WTC11 (cell line): ENCODE measurements around the gene ZXDB. TPM values are rescaled to one million over a fixed set of nuclear protein-coding genes. Genes with fewer than 3 reads are reported as not detected.
"Not testable (repeated sequence)": the region's sequence is repeated elsewhere in the genome, so short reads cannot be mapped to it uniquely, and the experiment has no call there.

Experiments
- ATAC-seq: fragments of 200-7000 bp; cut with Tn5 transposase; 2 replicates; pipeline ENCODE4 v1.10.0; 2021; ENCODE audit warnings: mild to moderate bottlenecking, moderate library complexity
- CTCF ChIA-PET: fragments of 300-600 bp; sonication (Branson Sonifier 250); formaldehyde crosslinking; loops from one replicate; lab custom pipeline; 2021; ENCODE audit warnings: antibody characterized with exemption; lab: Charles Lee
- POLR2A ChIA-PET: fragments of 350-600 bp; sonication (Branson Sonifier 250); formaldehyde crosslinking; loops from one replicate; lab custom pipeline; 2021; ENCODE audit warnings: antibody characterized with exemption; lab: Charles Lee
- DNase-seq: peaks from one replicate; pipeline ENCODE4 v3.0.0; 2021; ENCODE audit warnings: low spot score
- H3K27ac Mint-ChIP-seq: 2 replicates; pipeline ENCODE4 v1.8.0; 2021; ENCODE audit warnings: mixed read lengths
- H3K27me3 Mint-ChIP-seq: 2 replicates; pipeline ENCODE4 v1.8.0; 2021; ENCODE audit warnings: low read depth, mild to moderate bottlenecking, moderate library complexity, mixed read lengths
- H3K36me3 Mint-ChIP-seq: 2 replicates; pipeline ENCODE4 v1.8.0; 2021; ENCODE audit warnings: mixed read lengths
- H3K4me1 Mint-ChIP-seq: 2 replicates; pipeline ENCODE4 v1.8.0; 2022; ENCODE audit warnings: mixed read lengths
- H3K4me3 Mint-ChIP-seq: 2 replicates; pipeline ENCODE4 v1.8.0; 2021; ENCODE audit warnings: mild to moderate bottlenecking, moderate library complexity, mixed read lengths
- H3K9me3 Mint-ChIP-seq: 2 replicates; pipeline ENCODE4 v1.8.0; 2021; ENCODE audit warnings: mixed read lengths
- CREB1 ChIP-seq: sonication (generic); formaldehyde crosslinking; IDR thresholded peaks from 2 replicates; pipeline ENCODE4 v1.8.0; 2023; ENCODE audit warnings: mild to moderate bottlenecking, missing genetic modification reagents
- RORB ChIP-seq: fragments of 250-450 bp; sonication (Bioruptor Pico); IDR thresholded peaks from 2 replicates; pipeline ENCODE4 v1.9.0; 2021; ENCODE audit warnings: mild to moderate bottlenecking
- SOX15 ChIP-seq: fragments of 250-450 bp; sonication (Bioruptor Pico); IDR thresholded peaks from 2 replicates; pipeline ENCODE4 v1.9.0; 2021; ENCODE audit warnings: mild to moderate bottlenecking
- ZNF138 ChIP-seq: sonication (generic); formaldehyde crosslinking; conservative IDR thresholded peaks from 2 replicates; pipeline ENCODE4 v1.8.1; 2022; ENCODE audit warnings: mild to moderate bottlenecking, moderate library complexity, missing genetic modification reagents
- total RNA-seq: library from RNA; stranded (reverse); gene quantifications from 3 replicates; pipeline ENCODE4 v1.2.3, GENCODE V29; 2021
- TF ChIP-seq, protein P1 (sequence below): sonication (generic); formaldehyde crosslinking; IDR thresholded peaks from 2 replicates; pipeline ENCODE4 v1.8.0; 2022; ENCODE audit warnings: mild to moderate bottlenecking, missing genetic modification reagents
- TF ChIP-seq, protein P2 (sequence below): fragments of 250-450 bp; sonication (Bioruptor Pico); IDR thresholded peaks from 2 replicates; pipeline ENCODE4 v1.8.0; 2021; ENCODE audit warnings: mild to moderate bottlenecking
- TF ChIP-seq, protein P3 (sequence below): fragments of 250-450 bp; sonication (Bioruptor Pico); IDR thresholded peaks from 2 replicates; pipeline ENCODE4 v1.9.0; 2021; ENCODE audit warnings: moderate library complexity, mild to moderate bottlenecking, inconsistent platforms, borderline replicate concordance
- TF ChIP-seq, protein P4 (sequence below): sonication (generic); formaldehyde crosslinking; IDR thresholded peaks from 2 replicates; pipeline ENCODE4 v1.8.1; 2023; ENCODE audit warnings: mild to moderate bottlenecking, missing genetic modification reagents
- TF ChIP-seq, protein P5 (sequence below): sonication (generic); formaldehyde crosslinking; IDR thresholded peaks from 2 replicates; pipeline ENCODE4 v1.8.0; 2023; ENCODE audit warnings: missing genetic modification reagents, mild to moderate bottlenecking, borderline replicate concordance
- TF ChIP-seq, protein P6 (sequence below): sonication (generic); formaldehyde crosslinking; IDR thresholded peaks from 2 replicates; pipeline ENCODE4 v1.8.1; 2022; ENCODE audit warnings: mild to moderate bottlenecking, moderate library complexity, missing genetic modification reagents

ZXDB gene
- total RNA-seq, 1 experiment from 2014 or later, result 7.8 TPM

DNA sequence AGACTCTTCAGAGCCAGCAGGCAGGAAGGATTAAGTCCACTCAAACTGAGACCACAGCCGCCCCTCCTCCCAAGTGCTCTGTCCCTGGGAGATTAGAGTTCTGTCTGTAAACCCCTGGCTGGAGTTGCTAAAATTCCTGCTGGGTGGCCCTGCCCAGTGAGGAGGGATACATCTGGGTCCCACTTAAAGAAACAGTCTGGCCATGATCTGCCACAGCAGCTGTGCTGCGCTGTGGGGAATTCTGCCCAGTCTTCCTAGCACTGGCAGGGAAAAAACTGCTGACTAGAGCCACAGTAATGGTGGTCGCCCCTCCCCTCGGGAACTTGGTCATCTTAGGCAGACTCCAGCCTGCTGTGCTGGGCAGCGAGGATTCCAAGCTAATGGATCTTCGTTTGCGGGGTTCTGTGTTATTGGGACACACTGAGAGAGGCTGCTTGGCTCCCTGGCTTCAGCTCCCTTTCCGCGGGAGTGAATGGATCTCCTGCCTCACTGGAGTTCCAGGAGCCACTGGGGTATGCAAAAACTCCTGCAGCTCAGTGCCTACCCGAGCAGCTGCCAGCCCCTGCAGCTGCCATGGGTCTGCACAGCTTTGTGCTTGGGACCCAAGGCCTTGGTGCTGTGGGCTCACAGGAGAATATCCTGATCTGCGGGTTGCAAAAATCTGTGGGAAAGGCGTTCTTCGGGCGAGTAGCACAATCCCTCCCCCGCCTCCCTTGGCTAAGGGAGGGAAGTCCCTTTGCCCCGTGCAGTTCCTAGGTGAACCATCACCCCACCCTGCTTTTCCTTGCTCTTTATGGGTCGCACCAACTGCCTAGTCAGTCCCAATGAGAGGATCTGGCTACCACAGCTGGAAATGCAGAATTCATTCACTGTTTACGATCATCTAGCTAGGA lies 15.7 kb downstream of the ZXDB start:
- ATAC-seq (peak; percentile 68), DNase-seq (no peak)
- Mint-ChIP-seq H3K4me1 (peaks cover 23% of the 10 kb centered on the region), H3K9me3 (no peaks in the 10 kb centered on the region), H3K36me3 (no peaks in the 10 kb centered on the region), H3K4me3 (no peak overlapping the region; the same call in 1 of the 2 replicates), H3K27ac (no peak overlapping the region; the same call in 1 of the 2 replicates), H3K27me3 (no peaks in the 10 kb centered on the region)
- CTCF ChIA-PET, result interaction anchor here (1.0 kb wide), 1 partner anchor 33 kb away, joined by 3 read pairs; no protein-coding TSS in a partner anchor
- TF ChIP-seq, protein P1, sequence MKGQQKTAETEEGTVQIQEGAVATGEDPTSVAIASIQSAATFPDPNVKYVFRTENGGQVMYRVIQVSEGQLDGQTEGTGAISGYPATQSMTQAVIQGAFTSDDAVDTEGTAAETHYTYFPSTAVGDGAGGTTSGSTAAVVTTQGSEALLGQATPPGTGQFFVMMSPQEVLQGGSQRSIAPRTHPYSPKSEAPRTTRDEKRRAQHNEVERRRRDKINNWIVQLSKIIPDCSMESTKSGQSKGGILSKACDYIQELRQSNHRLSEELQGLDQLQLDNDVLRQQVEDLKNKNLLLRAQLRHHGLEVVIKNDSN, result no peak
- TF ChIP-seq, protein P2, sequence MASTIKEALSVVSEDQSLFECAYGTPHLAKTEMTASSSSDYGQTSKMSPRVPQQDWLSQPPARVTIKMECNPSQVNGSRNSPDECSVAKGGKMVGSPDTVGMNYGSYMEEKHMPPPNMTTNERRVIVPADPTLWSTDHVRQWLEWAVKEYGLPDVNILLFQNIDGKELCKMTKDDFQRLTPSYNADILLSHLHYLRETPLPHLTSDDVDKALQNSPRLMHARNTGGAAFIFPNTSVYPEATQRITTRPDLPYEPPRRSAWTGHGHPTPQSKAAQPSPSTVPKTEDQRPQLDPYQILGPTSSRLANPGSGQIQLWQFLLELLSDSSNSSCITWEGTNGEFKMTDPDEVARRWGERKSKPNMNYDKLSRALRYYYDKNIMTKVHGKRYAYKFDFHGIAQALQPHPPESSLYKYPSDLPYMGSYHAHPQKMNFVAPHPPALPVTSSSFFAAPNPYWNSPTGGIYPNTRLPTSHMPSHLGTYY (CRISPR knock-in tag), result no peak
- TF ChIP-seq SOX15 (CRISPR knock-in tag), result no peak
- no peak for TF ChIP-seq RORB (CRISPR knock-in tag)
- no peak for TF ChIP-seq CREB1 (CRISPR knock-in tag)
- TF ChIP-seq, protein P3, sequence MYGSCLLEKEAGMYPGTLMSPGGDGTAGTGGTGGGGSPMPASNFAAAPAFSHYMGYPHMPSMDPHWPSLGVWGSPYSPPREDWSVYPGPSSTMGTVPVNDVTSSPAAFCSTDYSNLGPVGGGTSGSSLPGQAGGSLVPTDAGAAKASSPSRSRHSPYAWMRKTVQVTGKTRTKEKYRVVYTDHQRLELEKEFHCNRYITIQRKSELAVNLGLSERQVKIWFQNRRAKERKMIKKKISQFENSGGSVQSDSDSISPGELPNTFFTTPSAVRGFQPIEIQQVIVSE, result no peak
- TF ChIP-seq, protein P4, sequence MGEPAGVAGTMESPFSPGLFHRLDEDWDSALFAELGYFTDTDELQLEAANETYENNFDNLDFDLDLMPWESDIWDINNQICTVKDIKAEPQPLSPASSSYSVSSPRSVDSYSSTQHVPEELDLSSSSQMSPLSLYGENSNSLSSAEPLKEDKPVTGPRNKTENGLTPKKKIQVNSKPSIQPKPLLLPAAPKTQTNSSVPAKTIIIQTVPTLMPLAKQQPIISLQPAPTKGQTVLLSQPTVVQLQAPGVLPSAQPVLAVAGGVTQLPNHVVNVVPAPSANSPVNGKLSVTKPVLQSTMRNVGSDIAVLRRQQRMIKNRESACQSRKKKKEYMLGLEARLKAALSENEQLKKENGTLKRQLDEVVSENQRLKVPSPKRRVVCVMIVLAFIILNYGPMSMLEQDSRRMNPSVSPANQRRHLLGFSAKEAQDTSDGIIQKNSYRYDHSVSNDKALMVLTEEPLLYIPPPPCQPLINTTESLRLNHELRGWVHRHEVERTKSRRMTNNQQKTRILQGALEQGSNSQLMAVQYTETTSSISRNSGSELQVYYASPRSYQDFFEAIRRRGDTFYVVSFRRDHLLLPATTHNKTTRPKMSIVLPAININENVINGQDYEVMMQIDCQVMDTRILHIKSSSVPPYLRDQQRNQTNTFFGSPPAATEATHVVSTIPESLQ (CRISPR knock-in tag), result no peak
- TF ChIP-seq, protein P5, sequence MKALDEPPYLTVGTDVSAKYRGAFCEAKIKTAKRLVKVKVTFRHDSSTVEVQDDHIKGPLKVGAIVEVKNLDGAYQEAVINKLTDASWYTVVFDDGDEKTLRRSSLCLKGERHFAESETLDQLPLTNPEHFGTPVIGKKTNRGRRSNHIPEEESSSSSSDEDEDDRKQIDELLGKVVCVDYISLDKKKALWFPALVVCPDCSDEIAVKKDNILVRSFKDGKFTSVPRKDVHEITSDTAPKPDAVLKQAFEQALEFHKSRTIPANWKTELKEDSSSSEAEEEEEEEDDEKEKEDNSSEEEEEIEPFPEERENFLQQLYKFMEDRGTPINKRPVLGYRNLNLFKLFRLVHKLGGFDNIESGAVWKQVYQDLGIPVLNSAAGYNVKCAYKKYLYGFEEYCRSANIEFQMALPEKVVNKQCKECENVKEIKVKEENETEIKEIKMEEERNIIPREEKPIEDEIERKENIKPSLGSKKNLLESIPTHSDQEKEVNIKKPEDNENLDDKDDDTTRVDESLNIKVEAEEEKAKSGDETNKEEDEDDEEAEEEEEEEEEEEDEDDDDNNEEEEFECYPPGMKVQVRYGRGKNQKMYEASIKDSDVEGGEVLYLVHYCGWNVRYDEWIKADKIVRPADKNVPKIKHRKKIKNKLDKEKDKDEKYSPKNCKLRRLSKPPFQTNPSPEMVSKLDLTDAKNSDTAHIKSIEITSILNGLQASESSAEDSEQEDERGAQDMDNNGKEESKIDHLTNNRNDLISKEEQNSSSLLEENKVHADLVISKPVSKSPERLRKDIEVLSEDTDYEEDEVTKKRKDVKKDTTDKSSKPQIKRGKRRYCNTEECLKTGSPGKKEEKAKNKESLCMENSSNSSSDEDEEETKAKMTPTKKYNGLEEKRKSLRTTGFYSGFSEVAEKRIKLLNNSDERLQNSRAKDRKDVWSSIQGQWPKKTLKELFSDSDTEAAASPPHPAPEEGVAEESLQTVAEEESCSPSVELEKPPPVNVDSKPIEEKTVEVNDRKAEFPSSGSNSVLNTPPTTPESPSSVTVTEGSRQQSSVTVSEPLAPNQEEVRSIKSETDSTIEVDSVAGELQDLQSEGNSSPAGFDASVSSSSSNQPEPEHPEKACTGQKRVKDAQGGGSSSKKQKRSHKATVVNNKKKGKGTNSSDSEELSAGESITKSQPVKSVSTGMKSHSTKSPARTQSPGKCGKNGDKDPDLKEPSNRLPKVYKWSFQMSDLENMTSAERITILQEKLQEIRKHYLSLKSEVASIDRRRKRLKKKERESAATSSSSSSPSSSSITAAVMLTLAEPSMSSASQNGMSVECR (CRISPR knock-in tag), result no peak
- TF ChIP-seq, protein P6, sequence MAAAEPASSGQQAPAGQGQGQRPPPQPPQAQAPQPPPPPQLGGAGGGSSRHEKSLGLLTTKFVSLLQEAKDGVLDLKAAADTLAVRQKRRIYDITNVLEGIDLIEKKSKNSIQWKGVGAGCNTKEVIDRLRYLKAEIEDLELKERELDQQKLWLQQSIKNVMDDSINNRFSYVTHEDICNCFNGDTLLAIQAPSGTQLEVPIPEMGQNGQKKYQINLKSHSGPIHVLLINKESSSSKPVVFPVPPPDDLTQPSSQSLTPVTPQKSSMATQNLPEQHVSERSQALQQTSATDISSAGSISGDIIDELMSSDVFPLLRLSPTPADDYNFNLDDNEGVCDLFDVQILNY (CRISPR knock-in tag), result no peak
- TF ChIP-seq ZNF138, result no peak
- POLR2A ChIA-PET, result no interaction called here

DNA sequence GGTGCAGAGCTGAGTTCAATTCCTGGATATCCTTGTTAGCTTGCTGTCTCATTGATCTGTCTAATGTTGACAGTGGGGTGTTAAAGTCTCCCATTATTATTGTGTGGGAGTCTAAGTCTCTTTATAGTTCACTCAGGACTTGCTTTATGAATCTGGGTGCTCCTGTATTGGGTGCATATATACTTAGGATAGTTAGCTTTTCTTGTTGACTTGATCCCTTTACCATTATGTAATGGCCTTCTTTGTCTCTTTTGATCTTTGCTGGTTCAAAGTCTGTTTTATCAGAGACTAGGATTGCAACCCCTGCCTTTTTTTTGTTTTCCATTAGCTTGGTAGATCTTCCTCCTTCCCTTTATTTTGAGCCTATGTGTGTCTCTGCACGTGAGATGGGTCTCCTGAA lies 21.5 kb downstream of the ZXDB start:
- peaks cover 29% of the 10 kb centered on the region for H3K9me3 Mint-ChIP-seq
- DNase-seq, CTCF ChIA-PET, H3K27me3 Mint-ChIP-seq, ATAC-seq, H3K4me1 Mint-ChIP-seq, POLR2A ChIA-PET, H3K4me3 Mint-ChIP-seq, H3K27ac Mint-ChIP-seq: not testable (repeated sequence)
- peaks cover 21% of the 10 kb centered on the region for H3K36me3 Mint-ChIP-seq

DNA sequence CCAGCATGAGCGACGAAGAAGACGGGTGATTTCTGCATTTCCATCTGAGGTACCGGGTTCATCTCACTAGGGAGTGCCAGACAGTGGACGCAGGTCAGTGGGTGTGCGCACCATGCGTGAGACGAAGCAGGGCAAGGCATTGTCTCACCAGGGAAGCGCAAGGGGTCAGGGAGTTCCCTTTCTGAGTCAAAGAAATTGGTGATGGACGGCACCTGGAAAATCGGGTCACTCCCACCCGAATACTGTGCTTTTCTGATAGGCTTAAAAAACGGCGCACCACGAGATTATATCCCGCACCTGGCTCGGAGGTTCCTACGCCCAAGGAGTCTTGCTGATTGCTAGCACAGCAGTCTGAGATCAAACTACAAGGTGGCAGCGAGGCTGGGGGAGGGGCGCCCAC lies 37.6 kb downstream of the ZXDB start:
- DNase-seq, H3K4me3 Mint-ChIP-seq, ATAC-seq, H3K27ac Mint-ChIP-seq, CTCF ChIA-PET, POLR2A ChIA-PET, H3K4me1 Mint-ChIP-seq, H3K27me3 Mint-ChIP-seq: not testable (repeated sequence)
- H3K36me3 Mint-ChIP-seq, result peaks cover 36% of the 10 kb centered on the region
- peaks cover 38% of the 10 kb centered on the region for H3K9me3 Mint-ChIP-seq
